22Rv1 (cell line): ENCODE measurements around the gene BRAF.
"Not testable (repeated sequence)": the region's sequence is repeated elsewhere in the genome, so short reads cannot be mapped to it uniquely, and the experiment has no call there.

Experiments
- CTCF ChIP-seq: fragments of 450-650 bp; IDR thresholded peaks from 2 replicates; pipeline ENCODE4 v1.5.1; 2017; ENCODE audit warnings: mild to moderate bottlenecking
- ZFX ChIP-seq: fragments of 450-650 bp; IDR thresholded peaks from 2 replicates; pipeline ENCODE4 v1.6.1; 2017; ENCODE audit warnings: antibody characterized with exemption, borderline replicate concordance

DNA sequence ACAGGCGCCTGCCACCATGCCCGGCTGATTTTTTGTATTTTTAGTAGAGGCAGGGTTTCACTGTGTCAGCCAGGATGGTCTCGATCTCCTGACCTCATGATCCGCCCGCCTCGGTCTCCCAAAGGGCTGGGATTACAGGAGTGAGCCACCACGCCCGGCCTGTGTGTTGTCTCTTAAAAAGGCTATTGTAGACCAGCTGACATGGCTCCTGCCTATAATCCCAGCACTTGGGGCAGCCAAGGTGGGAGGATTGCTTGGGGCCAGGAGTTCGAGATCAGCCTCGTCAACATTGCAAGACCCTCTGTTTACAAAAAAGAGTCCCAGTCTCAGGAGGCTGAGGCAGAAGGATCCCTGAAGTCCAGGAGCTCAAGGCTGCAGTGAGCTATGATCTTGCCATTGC is 230.9 kb downstream of the BRAF start:
- TF ChIP-seq CTCF, ZFX: not testable (repeated sequence)
